Peyer's patch (tissue), 4 donors: ENCODE measurements around the gene COMMD4. TPM values are rescaled to one million over a fixed set of nuclear protein-coding genes. Genes with fewer than 3 reads are reported as not detected.
A peak's percentile ranks its signal among the peaks of the same experiment; 100 is the strongest.
"Not testable (repeated sequence)": the region's sequence is repeated elsewhere in the genome, so short reads cannot be mapped to it uniquely, and the experiment has no call there.

ENCODE experiments used
- DNase-seq, 3 donors: peaks; one replicate each; pipeline ENCODE4 v3.0.0-alpha.2; 2017 to 2019
- H3K27ac ChIP-seq, 4 donors: fragments of 200-600 bp; sonication (generic); one replicate each; pipeline ENCODE4 v1.5.1; 2016 to 2019
- H3K27me3 ChIP-seq, 2 donors: fragments of 200-600 bp; sonication (generic); one replicate each; pipeline ENCODE4 v1.5.1; 2019
- H3K36me3 ChIP-seq, 3 donors: fragments of 200-600 bp; sonication (generic); one replicate each; pipeline ENCODE4 v1.5.1; 2016 to 2019
- H3K4me1 ChIP-seq, 4 donors: fragments of 200-600 bp; sonication (generic); one replicate each; pipeline ENCODE4 v1.5.1; 2016 to 2019
- H3K4me3 ChIP-seq, 4 donors: fragments of 200-600 bp; sonication (generic); 1 replicate in 3 of 4; 2 replicates in 1 of 4; pipeline ENCODE4 v1.5.1; 2016 to 2019; ENCODE audit warnings: mild to moderate bottlenecking in 1 of 4
- H3K9me3 ChIP-seq, 4 donors: fragments of 200-600 bp; sonication (generic); one replicate each; pipeline ENCODE4 v1.5.1; 2016 to 2019; ENCODE audit warnings: mild to moderate bottlenecking in 1 of 4
- POLR2A ChIP-seq, 2 donors: fragments of 450-650 bp; IDR thresholded peaks; one replicate each; pipeline ENCODE4 v1.5.1; 2017; ENCODE audit warnings: antibody characterized with exemption in 2 of 2, mild to moderate bottlenecking in 2 of 2, moderate library complexity in 2 of 2
- small RNA-seq, 2 donors: library from RNA; depleted of rRNA; stranded (forward); fragments of <200 nt; gene quantifications; one replicate each; pipeline ENCODE3, GENCODE V24; 2016
- total RNA-seq, 4 donors: library from RNA; depleted of rRNA; stranded (reverse); fragments of >200 nt; gene quantifications; one replicate each; pipeline ENCODE4 v1.1.0, GENCODE V29; 2016
- TF ChIP-seq, protein P1 (sequence below), 6 experiments: fragments of 450-650 bp in 4 of 6; fragments of 200-600 bp in 2 of 6; sonication (generic) in 1 of 6; IDR thresholded peaks; one replicate each; pipeline ENCODE4 v1.5.1; 2017 to 2019; ENCODE audit warnings: antibody characterized with exemption in 6 of 6, mild to moderate bottlenecking in 3 of 6, moderate library complexity in 1 of 6

The COMMD4 gene
- total RNA-seq, 4 donors from 2014 or later: 54.2 to 107 (median 68.0) TPM

DNA sequence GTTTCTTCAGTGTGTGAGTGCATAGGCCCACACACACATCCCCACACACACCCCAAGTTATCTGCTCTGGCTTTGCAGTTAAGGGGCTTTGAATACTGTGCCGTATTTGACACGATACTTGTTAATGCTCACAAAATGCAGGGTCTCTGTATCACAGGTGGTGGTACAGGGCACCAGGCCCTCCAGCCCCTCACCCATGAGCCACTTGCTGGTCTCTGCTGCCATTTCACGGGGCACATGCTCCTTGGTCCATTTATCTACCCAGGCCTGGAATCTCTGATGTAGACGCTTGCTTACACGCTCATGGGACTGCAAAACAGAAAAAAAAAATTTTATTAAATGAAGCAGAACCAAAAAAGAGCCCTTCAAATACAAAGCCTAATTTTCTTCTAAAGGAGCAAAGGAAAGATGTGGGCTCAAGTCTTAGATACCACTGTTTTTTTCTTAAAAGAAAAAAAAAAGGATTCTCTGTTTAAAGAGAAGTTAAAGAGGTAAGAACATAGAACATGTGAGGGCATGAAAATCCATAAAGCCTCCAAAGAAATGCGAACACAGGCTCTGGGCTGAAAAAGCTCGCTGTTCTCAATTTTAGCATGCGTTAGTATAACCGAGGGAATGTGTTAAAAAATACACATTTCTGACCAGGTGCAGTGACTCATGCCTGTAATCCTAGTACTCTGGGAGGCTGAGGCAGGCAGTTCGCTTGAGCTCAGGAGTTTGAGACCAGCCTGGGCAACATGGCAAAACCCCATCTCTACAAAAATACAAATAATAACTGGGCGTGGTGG lies 36.2 kb downstream of the COMMD4 start:
- no peak for DNase-seq
- no peaks in the 10 kb centered on the region for H3K9me3 ChIP-seq
- H3K27ac ChIP-seq: no peak overlapping the region
- no peaks in the 10 kb centered on the region for H3K27me3 ChIP-seq
- H3K4me1 ChIP-seq: peaks cover 0 to 20% (median 6%) of the 10 kb centered on the region in 4 donors
- TF ChIP-seq POLR2A (IDR thresholded peaks at IDR 0.05): no peak
- H3K36me3 ChIP-seq: peaks cover 0 to 61% (median 0%) of the 10 kb centered on the region in 3 donors
- H3K4me3 ChIP-seq: no peak overlapping the region

DNA sequence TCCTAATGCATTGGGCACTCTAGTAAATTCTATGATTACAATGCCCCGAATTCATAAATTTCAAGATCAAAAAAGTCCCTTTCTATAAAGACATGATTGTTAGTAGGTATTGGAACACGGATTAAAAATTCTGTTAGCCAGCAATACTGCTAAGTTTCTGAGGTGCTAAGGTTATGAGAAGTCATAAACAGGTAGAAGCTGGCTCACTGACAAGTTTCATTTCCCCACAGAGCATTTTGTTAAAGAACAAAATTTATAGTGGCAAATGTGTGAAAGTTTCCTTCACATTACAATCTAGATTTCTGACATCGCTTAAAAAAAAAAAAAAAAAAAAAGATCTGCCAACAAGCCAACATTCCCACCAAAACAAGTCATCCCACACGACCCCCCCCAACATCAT lies 44.9 kb downstream of the COMMD4 start:
- Histone ChIP-seq H3K9me3 (no peaks in the 10 kb centered on the region), H3K36me3 (peaks cover 0 to 89% (median 3%) of the 10 kb centered on the region in 3 donors), H3K27ac (no peak overlapping the region), H3K27me3 (no peaks in the 10 kb centered on the region), H3K4me3 (no peak overlapping the region), H3K4me1 (peaks cover 0 to 3% (median 0%) of the 10 kb centered on the region in 4 donors)
- DNase-seq: no peak
- TF ChIP-seq POLR2A (IDR thresholded peaks at IDR 0.05): no peak
- TF ChIP-seq, protein P1, sequence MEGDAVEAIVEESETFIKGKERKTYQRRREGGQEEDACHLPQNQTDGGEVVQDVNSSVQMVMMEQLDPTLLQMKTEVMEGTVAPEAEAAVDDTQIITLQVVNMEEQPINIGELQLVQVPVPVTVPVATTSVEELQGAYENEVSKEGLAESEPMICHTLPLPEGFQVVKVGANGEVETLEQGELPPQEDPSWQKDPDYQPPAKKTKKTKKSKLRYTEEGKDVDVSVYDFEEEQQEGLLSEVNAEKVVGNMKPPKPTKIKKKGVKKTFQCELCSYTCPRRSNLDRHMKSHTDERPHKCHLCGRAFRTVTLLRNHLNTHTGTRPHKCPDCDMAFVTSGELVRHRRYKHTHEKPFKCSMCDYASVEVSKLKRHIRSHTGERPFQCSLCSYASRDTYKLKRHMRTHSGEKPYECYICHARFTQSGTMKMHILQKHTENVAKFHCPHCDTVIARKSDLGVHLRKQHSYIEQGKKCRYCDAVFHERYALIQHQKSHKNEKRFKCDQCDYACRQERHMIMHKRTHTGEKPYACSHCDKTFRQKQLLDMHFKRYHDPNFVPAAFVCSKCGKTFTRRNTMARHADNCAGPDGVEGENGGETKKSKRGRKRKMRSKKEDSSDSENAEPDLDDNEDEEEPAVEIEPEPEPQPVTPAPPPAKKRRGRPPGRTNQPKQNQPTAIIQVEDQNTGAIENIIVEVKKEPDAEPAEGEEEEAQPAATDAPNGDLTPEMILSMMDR (IDR thresholded peaks at IDR 0.05): no peak

DNA sequence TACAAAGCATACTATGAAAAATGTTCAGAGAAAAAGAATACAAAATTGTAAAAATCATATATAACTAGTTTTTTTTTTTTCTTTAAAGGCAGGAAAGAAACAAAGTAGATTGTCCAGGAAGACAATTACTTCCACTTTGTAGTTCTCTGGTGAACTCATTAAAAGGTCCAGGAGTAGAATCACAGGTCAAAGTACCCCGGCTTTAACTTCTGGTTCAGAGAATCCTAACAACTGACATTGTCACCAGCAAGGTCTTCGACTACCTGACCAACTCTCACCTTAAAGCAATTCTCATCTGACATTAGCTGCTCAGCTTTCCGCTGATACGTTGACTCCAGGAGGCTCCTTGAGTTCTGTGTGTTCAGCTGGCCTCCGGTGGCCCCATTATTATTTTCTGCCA lies 48.1 kb downstream of the COMMD4 start:
- H3K27ac ChIP-seq: peak overlapping the region in 1 of 4 donors; percentile 16
- H3K36me3 ChIP-seq: peaks cover 0 to 88% (median 3%) of the 10 kb centered on the region in 3 donors
- not testable (repeated sequence) for H3K4me3 ChIP-seq, DNase-seq, H3K9me3 ChIP-seq, H3K4me1 ChIP-seq, H3K27me3 ChIP-seq

Small RNAs within 50 kb of the gene (small RNA-seq; reads per million reads assigned to genes)
- gene RN7SL327P: 0 reads per million in 2 donors

Other genes with a start within 250 kb of the COMMD4 start
- gene C15orf39, start 134.2 kb upstream of the COMMD4 start, total RNA-seq: 10 to 100 TPM; 13.1 to 31.9 (median 26.7) TPM
- not detected for gene GOLGA6C, start 77.7 kb upstream of the COMMD4 start, total RNA-seq
- not detected for gene GOLGA6D, start 53.2 kb upstream of the COMMD4 start, total RNA-seq
- 100 to 1,000 TPM in 3 of 4 donors, 10 to 100 TPM in 1; 63.7 to 173 (median 112) TPM for gene NEIL1, start 11.0 kb downstream of the COMMD4 start, total RNA-seq
- gene MAN2C1, start 32.5 kb downstream of the COMMD4 start, total RNA-seq: 100 to 1,000 TPM; 268 to 777 (median 649) TPM
- 10 to 100 TPM; 31.5 to 53.6 (median 35.2) TPM for gene SIN3A, start 115.6 kb downstream of the COMMD4 start, total RNA-seq
- gene PTPN9, start 243.3 kb downstream of the COMMD4 start, total RNA-seq: 10 to 100 TPM; 17.3 to 33.0 (median 28.5) TPM